Measurements from ENCODE around the gene TDRD10. TPM values are rescaled to one million over a fixed set of nuclear protein-coding genes. Genes with fewer than 3 reads are reported as not detected.
"Not testable (repeated sequence)": the region's sequence is repeated elsewhere in the genome, so short reads cannot be mapped to it uniquely, and the experiment has no call there.

TDRD10 gene
- total RNA-seq, 2 donors from 2014 or later, result 1.1 to 28.0 TPM

- Histone ChIP-seq H3K4me1 (ENCODE audit: control insufficient read depth in 1 of 2, low read depth in 2 of 2) (no peaks in the 10 kb centered on the region), H3K27me3 (replicated peaks; ENCODE audit: insufficient read depth) (no peaks in the 10 kb centered on the region), H3K9me3 (no peaks in the 10 kb centered on the region), H3K27ac (no peak overlapping the region), H3K36me3 (no peaks in the 10 kb centered on the region), H3K4me3 (no peak overlapping the region)
- ATAC-seq (ENCODE audit: insufficient number of reproducible peaks, low FRiP score, low read depth) (peak; percentile 83), DNase-seq (ENCODE audit: low spot score) (no peak)
- TF ChIP-seq CTCF (IDR thresholded peaks at IDR 0.05), result peak; percentile 84
These were observed 22.1 kb upstream of the TDRD10 start for GRCh38 chr1:154479764-154480421.

- DNase-seq (ENCODE audit: low spot score), result no peak
- Histone ChIP-seq H3K27me3 (replicated peaks; ENCODE audit: insufficient read depth) (no peaks in the 10 kb centered on the region), H3K4me1 (ENCODE audit: control insufficient read depth in 1 of 2, low read depth in 2 of 2) (no peaks in the 10 kb centered on the region)
These were observed 21.0 kb upstream of the TDRD10 start for GRCh38 chr1:154481053-154481452.

GRCh38 chr1:154483941-154484803, 17.8 kb upstream of the TDRD10 start:
- Histone ChIP-seq H3K27ac (no peak overlapping the region), H3K27me3 (replicated peaks; ENCODE audit: insufficient read depth) (no peaks in the 10 kb centered on the region), H3K9me3 (no peaks in the 10 kb centered on the region), H3K4me1 (ENCODE audit: control insufficient read depth in 1 of 2, low read depth in 2 of 2) (no peaks in the 10 kb centered on the region), H3K36me3 (no peaks in the 10 kb centered on the region), H3K4me3 (no peak overlapping the region)
- ATAC-seq (ENCODE audit: insufficient number of reproducible peaks, low FRiP score, low read depth) (no peak), DNase-seq (ENCODE audit: low spot score) (no peak)
- TF ChIP-seq CTCF (IDR thresholded peaks at IDR 0.05), result no peak

More at GRCh38 chr1:154481053-154481452, 21.0 kb upstream of the TDRD10 start:
- no peak for TF ChIP-seq CTCF (IDR thresholded peaks at IDR 0.05)
- Histone ChIP-seq H3K4me3 (no peak overlapping the region), H3K27ac (no peak overlapping the region), H3K36me3 (no peaks in the 10 kb centered on the region), H3K9me3 (no peaks in the 10 kb centered on the region)
- no peak for ATAC-seq (ENCODE audit: insufficient number of reproducible peaks, low FRiP score, low read depth)

GRCh38 chr1:154485106-154485505, 16.9 kb upstream of the TDRD10 start:
- Histone ChIP-seq H3K27me3 (replicated peaks; ENCODE audit: insufficient read depth) (no peaks in the 10 kb centered on the region), H3K4me1 (ENCODE audit: control insufficient read depth in 1 of 2, low read depth in 2 of 2) (no peaks in the 10 kb centered on the region), H3K9me3 (no peaks in the 10 kb centered on the region), H3K36me3 (no peaks in the 10 kb centered on the region), H3K27ac (no peak overlapping the region), H3K4me3 (no peak overlapping the region)
- no peak for TF ChIP-seq CTCF (IDR thresholded peaks at IDR 0.05)
- ATAC-seq (ENCODE audit: insufficient number of reproducible peaks, low FRiP score, low read depth) (no peak), DNase-seq (ENCODE audit: low spot score) (no peak)

GRCh38 chr1:154485910-154486496, 16.0 kb upstream of the TDRD10 start:
- Histone ChIP-seq H3K4me1 (ENCODE audit: control insufficient read depth in 1 of 2, low read depth in 2 of 2) (no peaks in the 10 kb centered on the region), H3K27me3 (replicated peaks; ENCODE audit: insufficient read depth) (no peaks in the 10 kb centered on the region), H3K9me3 (no peaks in the 10 kb centered on the region), H3K4me3 (no peak overlapping the region), H3K27ac (no peak overlapping the region), H3K36me3 (no peaks in the 10 kb centered on the region)
- no peak for TF ChIP-seq CTCF (IDR thresholded peaks at IDR 0.05)
- DNase-seq (ENCODE audit: low spot score) (no peak), ATAC-seq (ENCODE audit: insufficient number of reproducible peaks, low FRiP score, low read depth) (no peak)

GRCh38 chr1:154486756-154487155, 15.3 kb upstream of the TDRD10 start:
- DNase-seq (ENCODE audit: low spot score); H3K9me3 ChIP-seq; ATAC-seq (ENCODE audit: insufficient number of reproducible peaks, low FRiP score, low read depth); H3K4me3 ChIP-seq; H3K36me3 ChIP-seq; H3K27ac ChIP-seq; H3K27me3 ChIP-seq (replicated peaks; ENCODE audit: insufficient read depth); H3K4me1 ChIP-seq (ENCODE audit: control insufficient read depth in 1 of 2, low read depth in 2 of 2): not testable (repeated sequence)

All from thoracic aorta (tissue), 2 donors.